GM20431 (cell line): ENCODE data around the gene CDKN2AIP.
"Not testable (repeated sequence)": the region's sequence is repeated elsewhere in the genome, so short reads cannot be mapped to it uniquely, and the experiment has no call there.

Source experiments
- in situ Hi-C: fragments of 300-500 bp; cut with MseI, MboI; formaldehyde crosslinking; loops from one replicate; pipeline ENCODE4 v1.15.0; 2020; ENCODE audit warnings: low sequenced_read_pairs; ENCODE audit not compliant: unreplicated experiment

The CDKN2AIP gene

DNA sequence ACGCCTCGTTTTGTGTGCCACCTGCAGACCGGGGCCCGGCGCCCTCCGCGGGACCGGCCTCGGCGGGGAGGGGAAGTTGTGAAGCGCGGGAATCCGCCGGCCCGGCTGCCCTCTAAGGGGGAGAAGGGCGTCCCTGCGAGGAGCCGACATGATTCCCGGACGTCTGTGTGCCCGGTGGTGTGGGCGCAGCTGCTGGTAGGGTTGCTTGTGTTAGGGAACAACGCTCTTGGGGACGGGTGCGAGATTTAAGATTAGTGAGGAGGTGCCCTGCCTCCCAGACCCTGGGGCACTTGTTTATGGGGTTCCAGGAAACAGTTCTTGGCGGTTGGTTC lies 627 bp downstream of the CDKN2AIP start:
- in situ Hi-C loops = no loop called here

- in situ Hi-C loops = no loop called here
Observed at GRCh38 chr4:183447646-183448045, 3.2 kb downstream of the CDKN2AIP start.

DNA sequence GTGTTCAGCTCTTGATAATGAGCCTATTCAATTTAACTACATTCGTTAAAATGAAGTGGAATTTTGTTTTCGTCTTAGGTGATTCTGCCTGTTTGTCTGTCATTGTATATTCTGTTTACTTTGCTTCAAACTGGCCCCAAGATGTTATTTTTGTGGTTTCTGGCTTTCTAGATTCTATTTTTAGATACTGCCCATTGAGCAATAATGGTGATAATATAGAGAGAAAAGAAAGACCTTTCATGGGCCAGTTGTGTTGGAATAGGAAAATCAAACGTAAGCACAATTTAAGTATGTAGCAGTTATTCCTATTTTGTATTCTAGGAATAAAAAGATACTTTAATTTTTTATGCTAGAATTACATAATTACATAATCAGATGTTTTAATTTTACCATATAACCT lies 4.0 kb downstream of the CDKN2AIP start:
- in situ Hi-C loops = no loop called here

DNA sequence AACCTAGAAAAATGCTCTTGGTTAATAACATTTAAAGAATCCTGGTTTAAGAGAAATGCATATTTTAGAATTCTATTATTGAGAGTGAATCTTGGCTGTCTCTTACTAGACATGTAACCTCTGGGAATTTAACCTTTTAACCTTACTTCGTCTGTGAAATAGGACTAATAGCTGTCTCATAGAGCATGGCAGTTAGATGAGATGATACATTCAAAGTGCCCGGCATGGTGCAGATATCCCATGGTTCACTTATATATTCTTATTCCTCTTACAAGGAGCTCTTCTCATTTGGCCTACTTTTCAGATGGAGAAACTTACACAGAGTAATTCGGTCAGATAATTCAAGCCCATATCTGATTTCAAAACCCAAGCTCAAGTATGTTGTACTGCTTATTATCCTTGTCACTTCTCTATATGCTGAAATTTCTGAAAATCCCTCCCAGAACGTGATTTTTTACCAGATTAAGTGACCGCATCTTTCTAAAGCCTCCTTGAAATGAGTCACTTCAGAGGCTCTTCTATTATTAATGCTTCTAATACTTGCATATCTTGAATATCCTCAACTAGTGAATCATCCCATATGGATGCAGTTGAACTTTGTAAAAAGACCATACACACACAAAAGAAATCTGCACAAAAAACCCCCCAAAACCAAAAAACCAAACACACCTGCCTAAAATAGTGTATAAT lies 4.9 kb downstream of the CDKN2AIP start:
- in situ Hi-C loops = no loop called here

DNA sequence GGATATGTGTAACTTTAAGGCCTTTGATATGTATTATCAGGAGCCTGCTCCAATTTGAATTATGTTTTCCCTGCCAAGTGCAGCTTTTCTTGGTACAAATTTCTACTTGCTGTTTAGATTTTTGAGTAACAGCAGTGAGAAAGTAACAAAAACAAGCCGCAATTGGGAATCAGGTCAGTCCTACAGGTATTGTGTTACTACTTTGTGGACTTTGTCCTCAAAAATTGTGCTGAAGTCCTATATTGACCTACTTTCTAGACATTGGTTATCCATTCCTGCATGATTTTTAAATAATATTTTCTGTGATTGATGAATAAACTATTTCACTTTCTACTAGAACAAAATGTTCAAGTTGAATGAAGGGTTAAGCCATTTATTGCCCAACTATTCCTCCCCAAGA lies 5.7 kb downstream of the CDKN2AIP start:
- in situ Hi-C loops = no loop called here

DNA sequence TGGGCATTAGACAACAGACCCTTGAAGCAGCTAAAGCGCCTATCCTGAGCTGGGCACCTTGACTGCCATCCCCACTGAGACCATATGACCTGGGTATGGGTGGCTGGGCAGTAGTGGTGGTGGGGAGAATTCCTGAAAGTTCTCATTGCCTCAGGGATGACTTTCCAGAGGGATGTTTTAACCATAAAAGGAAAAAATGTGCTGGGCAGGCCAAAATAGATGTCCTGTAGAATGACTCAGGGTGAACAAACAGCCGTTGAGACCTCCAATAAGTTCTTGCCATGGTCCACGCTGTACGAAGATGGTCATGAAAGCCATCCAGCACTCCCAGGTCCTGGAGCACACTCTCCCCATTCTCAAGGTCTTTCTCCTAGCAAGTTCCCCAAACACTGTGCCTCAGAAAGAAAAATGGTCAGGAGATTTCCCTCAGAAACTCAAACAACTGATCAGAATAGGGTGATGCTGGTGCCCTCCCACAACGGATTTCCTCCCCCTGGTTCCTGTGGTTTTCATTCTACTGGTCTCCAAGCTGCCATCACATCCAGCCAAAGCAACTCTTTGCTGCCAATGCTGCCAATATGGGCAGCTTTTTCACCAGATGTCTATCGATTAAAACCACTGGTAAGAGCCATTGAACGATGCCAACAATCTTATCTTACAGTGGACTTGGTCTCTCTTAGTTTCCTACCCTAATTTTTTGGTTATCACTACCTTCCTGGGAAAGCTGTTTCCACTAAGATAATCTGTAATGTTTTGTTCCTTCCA lies 11.2 kb downstream of the CDKN2AIP start:
- in situ Hi-C loops = no loop called here

- in situ Hi-C loops = no loop called here
Observed at GRCh38 chr4:183458005-183458404, 13.6 kb downstream of the CDKN2AIP start.

- in situ Hi-C loops = not testable (repeated sequence)
Observed at GRCh38 chr4:183463903-183464619, 19.6 kb downstream of the CDKN2AIP start.

DNA sequence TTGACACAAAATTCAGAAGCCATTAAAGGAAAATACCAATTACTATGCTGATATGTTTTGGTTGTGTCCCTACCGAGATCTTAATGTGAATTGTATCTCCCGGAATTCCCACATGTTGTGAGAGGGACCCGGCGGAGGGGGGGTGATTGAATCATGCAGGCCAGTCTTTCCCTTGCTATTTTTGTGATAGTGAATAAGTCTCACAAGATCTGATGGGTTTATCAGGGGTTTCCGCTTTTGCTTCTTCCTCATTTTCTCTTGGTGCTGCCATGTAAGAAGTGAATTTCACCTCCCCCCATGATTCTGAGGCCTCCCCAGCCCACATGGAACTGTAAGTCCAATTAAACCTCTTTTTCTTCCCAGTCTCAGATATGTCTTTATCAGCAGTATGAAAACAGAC lies 21.4 kb downstream of the CDKN2AIP start:
- in situ Hi-C loops = not testable (repeated sequence)

GRCh38 chr4:183467246-183467645 lies 22.8 kb downstream of the CDKN2AIP start:
- in situ Hi-C loops = no loop called here

GRCh38 chr4:183468210-183469095 lies 24.0 kb downstream of the CDKN2AIP start:
- in situ Hi-C loops = no loop called here

- in situ Hi-C loops = no loop called here
Observed at GRCh38 chr4:183469285-183469684, 24.8 kb downstream of the CDKN2AIP start.

DNA sequence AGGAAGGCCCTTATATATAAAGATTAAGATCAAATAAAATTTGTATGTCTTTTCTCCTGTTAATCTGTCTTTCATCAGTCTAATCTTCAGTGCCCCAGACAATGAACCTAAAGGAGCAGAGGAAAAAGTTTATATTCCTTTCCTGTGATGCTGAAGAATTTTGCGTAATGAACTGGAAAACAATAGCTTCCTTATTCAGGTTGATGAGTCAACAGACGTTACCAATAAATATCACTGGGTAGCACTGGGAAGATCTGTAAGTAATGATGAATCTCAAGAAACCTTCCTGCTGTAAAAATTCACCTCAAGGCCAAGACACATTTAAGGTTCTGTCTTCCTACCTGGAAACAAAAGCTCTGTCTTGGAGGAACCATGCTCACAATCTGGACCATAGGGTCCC lies 25.5 kb downstream of the CDKN2AIP start:
- in situ Hi-C loops = no loop called here

DNA sequence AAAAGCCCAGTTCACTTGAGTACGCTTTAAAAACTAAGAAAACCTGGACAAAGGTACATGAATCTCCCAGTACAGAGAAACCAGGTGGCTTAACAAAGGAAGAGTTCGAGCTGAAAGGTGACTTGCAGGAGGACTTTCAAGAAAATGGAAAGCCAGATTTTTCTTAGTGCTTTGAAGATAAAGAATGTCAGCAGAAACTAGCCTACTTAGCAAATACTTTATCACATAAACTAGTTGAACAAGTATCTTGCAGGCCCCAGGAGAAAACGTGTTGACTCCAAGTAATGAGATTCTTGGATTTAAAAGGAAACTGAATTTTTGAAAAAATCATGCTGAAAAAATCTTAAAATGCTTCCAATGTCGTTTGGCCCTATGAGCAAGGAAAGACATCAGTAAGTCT lies 26.4 kb downstream of the CDKN2AIP start:
- in situ Hi-C loops = no loop called here

- in situ Hi-C loops = no loop called here
Observed at GRCh38 chr4:183471946-183472708, 27.7 kb downstream of the CDKN2AIP start.

DNA sequence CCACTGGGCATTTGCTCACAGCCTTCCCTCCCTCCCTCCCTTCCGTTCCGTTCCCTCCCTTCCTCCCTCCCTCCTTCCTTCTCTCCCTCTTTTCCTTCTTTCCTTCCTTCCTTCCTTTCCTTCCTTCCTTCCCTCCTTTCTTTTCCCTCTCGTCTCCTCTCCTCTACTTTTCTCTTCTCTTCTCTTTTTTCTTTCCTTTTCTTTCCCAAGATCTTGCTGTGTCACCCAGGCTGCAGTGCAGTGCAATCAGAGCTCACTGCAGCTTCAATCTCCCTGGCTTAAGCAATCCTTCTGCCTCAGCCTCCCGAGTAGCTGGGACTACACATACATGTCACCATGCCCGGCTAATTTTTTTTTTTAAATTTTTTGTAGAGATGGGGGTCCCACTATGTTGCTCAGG lies 33.7 kb downstream of the CDKN2AIP start:
- in situ Hi-C loops = no loop called here

- in situ Hi-C loops = no loop called here
Observed at GRCh38 chr4:183478926-183479325, 34.5 kb downstream of the CDKN2AIP start.

DNA sequence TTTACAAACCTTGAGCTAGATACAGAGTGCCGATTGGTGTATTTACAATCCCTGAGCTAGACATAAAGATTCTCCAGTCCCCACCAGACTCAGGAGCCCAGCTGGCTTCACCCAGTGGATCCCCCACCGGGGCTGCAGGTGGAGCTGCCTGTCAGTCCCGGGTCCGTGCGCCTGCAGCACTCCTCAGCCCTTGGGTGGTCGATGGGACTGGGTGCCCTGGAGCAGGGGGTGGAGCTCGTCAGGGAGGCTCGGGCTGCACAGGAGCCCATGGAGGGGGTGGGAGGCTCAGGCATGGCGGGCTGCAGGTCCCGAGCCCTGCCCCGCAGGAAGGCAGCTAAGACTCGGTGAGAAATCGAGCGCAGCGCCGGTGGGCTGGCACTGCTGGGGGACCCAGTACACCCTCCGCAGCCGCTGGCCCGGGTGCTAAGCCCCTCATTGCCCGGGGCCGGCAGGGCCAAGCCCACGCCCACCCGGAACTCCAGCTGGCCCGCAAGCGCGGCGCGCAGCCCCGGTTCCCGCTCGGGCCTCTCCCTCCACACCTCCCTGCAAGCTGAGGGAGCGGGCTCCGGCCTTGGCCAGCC lies 38.2 kb downstream of the CDKN2AIP start:
- in situ Hi-C loops = not testable (repeated sequence)

- in situ Hi-C loops = no loop called here
Observed at GRCh38 chr4:183483997-183484396, 39.6 kb downstream of the CDKN2AIP start.
